Measurements from ENCODE around the gene MRPL24.

Gene MRPL24

DNA sequence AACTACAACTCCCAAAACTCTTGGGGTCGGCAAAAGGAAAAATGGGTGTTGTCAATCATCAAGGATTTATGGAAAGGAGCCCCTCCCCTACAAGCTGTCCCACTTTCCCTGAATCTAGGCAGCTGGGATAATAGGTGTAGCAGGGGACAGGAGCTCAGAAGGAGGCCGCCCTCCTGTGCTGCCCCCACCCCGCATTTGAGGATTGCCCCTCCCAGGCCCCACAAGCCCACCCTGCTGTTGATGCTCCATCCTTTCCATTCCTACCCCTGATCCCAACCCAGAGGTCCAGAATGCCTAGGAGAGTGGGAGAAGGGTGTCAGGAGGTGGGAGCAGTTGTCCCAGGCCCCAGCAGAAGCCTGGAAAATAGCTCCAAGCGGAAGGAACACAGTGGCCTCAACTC is 1.9 kb upstream of the MRPL24 start:
- DNase-seq, result no peak

DNA sequence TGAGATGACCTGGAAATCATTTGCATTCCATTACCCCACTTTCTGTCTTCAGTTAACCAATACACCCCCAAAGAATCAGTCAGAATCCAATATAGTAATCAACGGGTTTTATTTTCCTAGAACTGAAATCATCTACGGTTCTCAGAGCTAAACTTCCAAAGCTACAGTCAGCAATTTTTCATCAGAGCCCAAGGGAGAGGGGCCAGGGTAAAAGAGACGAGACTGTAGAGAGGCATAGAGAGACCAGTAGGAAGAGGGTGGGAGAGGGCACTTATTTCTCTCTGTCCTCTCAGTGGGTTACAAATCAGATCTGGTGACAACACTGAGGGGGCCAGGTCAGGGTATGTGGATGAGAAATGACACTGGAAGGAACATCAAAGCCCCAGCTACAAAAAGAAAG is 1.1 kb upstream of the MRPL24 start:
- no peak for DNase-seq

DNA sequence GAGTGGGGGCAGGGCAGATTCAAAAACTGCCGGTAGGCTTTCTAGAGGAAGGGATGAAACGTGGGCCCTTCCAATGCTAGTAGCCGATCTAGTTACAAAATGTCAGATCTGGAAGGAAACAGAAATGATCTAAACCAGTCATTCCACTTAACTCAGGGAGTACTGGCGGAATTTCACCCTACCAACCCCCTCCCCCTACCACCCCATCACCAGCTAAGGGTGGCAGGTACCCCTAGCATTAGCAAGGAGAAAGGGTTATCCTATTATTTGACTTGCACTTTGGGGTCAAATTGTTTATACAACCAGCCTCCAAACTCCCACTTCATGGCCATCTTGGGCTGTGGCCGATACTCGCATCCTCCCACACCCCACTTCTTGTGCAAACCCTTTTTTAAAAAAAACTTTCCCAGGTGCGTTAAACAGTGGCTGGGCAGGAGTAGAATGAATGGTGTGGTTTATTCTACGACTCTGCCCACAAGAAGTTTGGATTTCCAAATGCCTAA is 644 bp upstream of the MRPL24 start:
- no peak for DNase-seq

DNA sequence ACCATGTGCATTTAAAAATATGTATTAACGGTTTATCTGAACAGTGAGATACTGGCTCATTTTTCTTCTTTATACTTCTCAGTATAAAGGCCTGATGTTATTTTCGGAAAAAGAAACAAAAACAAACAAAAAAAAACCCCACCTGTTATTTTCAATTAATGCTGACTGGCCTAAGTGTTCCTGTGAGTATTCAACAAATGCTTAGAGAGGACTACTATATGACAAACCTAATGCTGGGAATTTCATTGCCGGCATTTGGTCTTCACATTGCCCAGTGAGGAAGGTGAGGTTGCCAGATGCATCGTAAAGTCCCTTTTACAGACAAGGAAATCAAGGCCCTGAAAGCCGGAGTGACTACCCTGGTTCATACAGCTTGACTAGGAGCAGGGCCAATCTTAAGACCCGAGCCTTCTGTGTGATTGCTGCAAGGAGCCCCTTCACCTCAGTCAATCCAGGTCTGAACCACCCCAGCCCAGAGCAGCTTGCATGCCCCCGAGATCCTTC is 599 bp downstream of the MRPL24 start:
- DNase-seq, result no peak

DNA sequence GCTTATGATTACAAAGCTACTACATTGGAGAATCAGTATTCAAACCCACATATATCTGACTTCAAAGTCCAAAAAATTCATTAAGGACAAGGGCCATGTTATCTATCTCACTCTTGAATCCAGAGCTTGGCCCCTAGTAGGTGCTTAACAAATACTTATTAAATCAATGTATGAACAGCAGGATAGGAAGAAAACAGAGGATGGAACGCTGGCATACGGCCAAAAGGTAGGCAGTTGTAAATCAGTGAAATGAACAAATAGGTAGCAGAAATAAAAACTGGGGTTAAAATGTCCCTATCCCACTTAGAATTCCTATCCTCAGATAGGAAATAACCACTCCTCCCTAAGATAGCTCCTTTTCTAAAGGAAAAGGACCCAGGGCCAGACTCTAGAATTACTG is 2.0 kb downstream of the MRPL24 start:
- no peak for DNase-seq

DNA sequence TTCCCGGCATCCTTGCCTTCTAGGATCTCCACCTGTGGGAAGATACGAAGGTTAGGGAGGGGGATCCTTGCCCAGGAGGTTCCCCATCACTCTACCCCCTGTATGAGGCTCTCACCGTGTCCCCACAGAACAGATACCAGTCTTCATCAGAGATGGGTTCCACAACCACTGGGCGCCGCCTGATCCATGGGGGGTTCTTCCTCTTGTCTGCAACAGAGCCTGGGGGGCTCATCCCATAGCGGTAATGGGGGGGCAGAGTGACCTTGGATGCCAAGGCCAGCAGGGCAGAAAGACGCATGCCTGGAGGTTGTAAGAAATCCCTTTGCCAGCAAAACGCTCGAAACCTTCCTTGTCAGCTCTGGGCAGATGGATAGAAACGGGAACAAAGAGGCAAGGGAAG is 2.5 kb downstream of the MRPL24 start:
- DNase-seq, result no peak

DNA sequence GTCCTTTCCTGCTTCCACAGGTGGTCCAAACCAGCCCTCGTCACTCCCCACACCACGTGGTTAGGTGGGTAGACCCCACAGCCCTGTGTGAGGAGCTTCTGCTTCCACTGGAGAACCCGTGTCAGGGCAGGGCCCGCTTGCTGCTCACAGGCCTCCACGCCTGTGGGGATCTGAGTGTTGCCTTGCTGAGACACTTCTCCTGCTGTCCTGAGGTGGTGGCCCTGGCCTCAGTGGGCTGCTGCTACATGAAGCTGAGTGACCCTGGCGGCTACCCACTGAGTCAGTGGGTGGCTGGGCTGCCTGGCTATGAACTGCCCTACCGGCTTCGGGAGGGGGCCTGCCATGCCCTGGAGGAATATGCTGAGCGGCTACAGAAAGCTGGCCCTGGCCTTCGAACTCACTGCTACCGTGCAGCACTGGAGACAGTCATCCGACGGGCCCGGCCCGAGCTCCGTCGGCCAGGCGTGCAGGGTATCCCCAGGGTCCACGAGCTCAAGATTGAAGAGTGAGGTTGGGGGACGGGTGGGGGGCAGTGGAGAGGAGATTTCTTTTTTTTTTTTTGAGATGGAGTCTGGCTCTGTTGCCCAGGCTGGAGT is 6.8 kb downstream of the MRPL24 start:
- no peak for DNase-seq

DNA sequence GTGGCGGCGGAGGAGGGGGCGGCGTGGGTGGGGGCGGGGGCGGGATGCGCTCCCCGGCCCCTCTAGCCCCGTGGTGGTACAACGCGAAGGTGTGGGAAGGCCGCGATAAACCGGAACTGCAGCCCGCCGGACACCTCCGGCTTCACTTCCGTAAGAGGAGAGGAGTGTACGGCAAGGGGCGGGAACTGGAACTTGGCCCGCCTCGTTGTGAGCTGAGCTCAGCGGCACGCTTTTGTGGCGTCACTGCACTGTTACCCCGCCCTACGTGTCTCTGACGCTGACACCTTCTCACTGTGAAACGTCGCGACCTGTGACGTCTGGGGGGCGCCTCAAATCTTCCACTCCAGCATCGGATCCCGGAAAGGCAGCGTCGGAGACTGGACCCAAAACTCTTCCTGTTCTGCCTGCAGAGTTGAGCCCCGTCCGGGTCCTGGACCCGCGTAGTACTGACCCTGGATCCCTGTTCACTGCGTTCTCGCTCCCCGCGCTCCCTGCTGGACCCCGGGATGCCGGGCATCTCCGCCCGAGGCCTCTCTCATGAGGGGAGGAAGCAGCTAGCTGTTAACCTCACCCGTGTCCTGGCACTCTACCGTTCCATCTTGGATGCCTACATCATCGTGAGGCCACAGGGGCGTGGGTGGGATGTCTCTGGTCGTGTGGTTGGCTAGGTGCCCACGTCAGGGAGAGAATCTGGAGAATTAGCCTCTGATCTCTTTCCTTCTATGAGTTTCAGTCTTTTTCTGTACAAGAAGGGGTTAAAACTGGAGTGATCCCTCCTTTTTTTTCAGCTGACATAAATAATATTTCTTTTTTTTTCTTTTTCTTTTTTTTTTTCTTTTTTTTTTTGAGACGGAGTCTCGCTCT is 12.1 kb downstream of the MRPL24 start, which contains the start of gene ISG20L2:
Gene ISG20L2 (minus strand): TSS at position 168 of the 864 bp plus-strand sequence. CDS start 1,114 bp downstream, outside the sequence.
- peak; percentile 97 for DNase-seq

DNA sequence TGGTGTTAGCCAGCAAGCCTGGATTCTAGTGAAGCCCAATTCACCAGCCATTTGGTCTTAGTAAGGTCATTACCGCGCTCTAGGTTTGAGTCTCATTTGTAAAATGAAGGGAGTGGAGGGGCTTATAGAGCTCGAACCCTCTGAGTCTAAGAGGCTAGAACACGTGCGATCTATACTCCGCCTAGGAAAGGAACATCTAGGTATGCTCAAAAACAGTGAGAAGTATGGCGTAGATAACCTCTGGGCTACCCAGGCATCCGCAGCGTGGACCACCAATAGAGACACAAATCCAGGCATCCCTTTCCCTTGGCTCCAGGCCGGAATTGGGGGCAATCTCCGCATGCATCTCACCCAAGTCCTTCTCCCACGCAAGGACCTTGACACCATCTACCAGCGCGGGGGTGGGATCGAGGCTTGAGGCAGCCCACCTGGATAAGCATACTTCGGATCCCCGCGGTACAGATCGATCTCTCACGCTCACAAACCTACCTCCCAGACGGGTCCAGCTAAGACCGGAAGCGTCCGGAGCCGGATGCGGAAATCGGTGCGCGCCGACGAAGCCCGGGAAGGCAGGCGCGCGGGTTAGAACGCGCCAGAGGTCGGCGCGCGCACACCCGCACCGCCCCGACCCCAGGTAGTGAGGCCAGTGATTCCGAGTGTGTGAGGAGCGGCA is 12.8 kb downstream of the MRPL24 start, which contains the start of gene METTL25B:
Gene METTL25B (plus strand): TSS at position 544 of the 673 bp plus-strand sequence. CDS start 636 bp downstream, outside the sequence.
- peak; percentile 78 for DNase-seq

DNA sequence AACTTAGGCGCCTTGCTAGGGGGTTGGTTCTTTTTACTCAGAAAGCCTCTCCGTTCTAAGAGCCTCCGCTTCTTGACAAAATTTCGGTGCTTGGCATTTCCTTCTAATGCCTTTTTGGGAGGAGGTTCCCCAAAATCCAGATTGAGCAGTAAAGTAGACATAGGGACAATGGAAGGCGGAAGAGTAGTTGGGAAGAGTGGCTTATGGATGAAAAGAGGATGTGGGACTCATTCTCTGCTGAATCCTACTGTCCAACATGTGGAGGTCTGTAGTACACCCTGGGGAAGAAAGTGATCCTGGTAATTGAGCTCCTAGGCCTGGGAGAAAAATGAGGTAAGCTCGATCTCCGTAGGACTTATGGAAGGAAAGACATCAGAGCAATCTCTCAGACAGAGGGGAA is 13.4 kb downstream of the MRPL24 start:
- DNase-seq, result no peak

DNA sequence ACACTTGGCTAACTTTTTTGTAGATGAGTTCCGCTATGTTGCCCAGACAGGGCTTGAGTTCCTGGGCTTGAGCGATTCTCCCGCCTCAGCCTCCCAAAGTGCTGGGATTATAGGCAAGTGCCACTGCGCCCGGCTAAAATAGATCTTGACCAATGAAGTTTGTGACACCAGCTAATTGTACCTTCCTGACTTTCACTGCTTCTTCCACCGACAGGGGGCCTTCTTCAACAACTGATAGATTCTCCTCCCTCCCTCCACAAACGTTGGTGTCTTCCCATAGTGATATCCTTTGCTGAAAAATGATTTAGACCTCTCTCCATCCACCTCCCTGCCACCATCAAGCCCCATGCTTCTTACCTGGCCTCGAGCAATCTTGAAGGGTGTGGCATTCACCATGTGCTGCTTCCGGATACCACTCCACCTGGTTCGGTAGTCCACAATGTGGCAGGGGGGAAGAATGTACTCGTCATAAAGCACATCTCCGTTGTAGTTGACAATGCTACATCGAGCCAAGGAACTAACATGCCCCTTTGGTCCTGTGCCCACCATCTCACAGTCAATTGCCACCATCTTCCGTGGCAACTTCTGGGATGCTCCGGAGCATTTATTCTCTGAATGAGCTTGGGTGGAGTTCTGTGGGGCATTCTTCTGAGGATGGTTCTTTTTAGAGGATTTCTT is 14.2 kb downstream of the MRPL24 start:
- peak; percentile 47 for DNase-seq

DNA sequence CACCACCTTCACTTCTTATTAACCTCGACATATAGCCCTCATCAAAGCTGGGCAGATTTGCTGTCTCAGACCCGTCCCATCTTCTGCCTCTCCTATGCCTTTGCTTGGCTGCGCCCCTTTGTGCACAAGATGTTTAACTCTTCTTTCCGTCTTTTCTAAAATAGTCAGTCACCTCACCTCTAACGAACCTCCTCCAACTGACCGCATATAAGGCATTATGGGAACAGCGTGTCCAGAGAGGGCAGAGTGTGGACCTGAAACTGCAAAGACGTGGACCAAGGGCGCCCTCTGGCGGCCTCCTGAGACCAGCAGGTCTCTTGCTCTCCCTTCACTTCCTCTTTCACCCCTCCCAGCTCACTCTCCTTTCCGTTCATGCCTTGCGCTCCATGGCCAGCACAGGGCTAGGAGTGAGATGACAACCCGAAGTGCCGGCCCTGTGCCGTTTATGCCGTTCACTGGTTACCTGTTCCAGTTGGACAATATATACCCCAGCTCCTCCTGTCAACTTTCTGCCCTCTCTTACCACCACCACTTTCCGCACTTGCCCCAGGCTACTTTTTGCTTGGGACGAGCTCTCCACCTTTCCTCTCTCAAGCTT is 15.1 kb downstream of the MRPL24 start:
- DNase-seq, result peak; percentile 72

DNA sequence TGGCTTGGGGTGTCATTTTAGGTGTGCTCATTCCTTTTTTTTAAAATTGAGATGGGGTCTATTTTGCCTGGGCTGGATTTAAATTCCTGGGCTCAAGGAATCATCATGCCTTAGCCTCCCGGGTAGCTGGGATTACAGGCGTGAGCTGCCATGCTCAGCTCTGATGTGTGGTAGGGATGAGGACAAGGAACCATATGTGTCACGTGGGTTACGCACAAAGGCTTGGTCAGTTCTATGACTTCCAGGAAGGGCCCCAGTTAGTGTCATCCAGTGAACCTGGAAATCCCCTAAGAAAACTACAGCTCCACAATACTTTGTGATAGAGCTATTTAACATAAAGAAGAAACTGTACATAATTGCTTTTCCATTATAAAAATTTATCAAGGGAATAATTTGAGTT is 19.4 kb downstream of the MRPL24 start:
- DNase-seq, result no peak

DNA sequence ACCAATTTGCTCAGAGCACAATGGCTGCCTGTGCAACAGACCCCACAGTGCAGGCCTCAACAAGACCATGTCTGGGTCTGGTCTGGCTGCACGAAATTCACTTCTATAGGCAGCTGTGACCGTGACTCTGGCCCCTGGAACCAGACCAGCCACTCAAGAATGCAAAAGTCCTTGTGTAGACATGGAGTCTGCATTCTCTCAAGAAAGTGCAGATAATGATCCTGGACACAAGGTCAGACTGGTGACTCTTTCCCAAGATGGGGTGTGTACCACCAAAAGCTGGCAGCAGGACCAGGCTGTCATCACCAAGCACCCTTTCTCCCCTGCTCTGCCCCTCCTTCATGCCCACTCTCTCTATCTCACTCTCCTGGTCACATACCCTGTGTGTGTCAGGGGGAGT is 19.8 kb downstream of the MRPL24 start:
- no peak for DNase-seq

DNA sequence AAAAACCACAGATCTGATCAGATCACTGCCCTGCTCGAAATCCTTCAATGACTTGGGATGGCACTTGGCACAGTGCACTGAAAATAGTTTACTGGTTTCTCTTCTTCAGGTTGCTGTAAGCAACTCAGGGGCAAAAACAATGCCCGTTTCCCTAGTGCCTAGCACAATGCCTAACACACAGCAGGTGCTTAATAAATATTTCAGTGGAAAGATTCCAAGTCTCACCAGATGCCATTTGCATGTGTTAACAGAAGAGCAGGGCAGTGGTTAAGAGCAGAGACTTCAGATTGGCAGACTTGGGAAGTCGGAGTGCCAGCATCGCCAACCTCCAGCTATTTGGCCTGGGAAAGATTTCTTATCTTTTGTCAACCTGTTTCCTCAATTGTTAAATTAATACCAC is 23.5 kb downstream of the MRPL24 start:
- DNase-seq, result no peak

DNA sequence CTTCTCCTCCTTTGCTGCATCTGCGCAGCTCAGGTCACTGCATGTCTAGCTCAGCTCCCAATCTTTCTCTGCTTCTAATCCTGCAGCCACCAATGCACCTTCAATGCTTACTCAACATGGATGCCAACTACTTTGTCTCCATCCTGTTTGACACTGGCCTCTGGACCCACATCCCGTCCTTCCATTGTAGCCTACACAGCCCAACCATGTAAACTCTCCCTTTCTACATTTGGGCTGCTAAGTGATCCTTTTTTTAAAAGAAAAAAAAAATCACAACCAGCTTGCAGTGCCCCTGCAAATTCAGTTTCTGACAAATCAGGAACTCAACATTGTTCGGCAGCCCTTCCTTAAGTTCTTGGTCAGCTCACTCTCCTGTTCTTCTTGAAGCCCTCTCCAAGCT is 26.1 kb downstream of the MRPL24 start:
- DNase-seq, result no peak

DNA sequence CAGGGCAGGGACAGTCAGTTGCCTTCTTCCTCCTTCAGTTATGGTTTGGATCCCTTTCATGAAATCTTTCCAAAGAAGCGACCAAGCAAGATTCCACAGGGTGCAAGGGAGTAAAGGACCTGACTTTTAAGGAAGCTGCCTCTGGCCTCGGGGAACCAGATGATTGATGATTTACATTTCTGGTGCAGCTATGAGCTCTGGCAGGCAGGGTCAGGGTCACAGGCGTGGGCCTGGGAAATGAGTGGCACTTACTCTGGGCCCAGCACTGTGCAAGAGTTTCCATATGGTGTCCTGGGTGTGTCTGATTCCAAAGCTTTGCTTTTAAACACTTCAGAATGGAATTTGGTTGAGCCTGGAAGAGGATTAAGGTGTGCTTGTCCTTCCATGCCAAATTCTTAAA is 28.3 kb downstream of the MRPL24 start:
- no peak for DNase-seq

DNA sequence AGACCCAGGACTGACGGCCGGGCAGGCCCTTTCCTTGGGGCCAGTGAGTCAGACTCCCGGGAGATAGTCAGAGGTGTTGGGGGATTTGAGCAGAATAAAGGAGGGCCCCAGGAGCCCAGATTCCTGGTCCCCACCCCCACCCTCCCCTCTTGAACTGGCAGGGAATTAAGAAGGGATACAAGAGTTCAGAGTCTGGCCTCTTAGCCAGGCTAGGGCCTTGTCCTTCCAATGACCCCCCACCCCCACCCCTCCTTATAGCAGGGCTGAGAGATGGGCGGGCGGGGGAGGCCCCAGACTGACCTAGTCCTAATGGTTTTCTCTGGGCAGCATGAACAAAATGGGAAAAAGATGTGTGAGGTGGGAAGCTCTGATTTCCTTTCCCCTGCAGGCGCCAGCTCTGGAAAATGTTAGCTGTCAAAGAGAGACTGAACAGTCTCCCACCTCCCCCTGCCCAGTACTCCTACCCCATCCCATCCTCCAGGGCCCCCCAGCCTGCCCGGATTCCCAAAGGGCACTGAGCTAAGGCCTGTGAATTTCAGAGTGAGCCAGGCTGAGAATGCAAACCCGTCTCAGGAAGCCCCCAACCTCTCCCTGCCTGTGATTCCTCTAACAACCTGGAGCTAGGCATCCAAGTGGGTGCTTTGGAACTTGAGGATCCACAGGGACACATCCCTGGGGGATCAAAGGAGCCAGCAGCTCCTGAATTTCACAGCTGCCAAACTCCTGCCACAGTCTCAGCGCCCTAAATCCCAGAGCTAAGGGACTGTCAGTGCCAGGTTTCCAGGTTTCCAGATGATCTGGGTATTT is 29.7 kb downstream of the MRPL24 start:
- no peak for DNase-seq

DNA sequence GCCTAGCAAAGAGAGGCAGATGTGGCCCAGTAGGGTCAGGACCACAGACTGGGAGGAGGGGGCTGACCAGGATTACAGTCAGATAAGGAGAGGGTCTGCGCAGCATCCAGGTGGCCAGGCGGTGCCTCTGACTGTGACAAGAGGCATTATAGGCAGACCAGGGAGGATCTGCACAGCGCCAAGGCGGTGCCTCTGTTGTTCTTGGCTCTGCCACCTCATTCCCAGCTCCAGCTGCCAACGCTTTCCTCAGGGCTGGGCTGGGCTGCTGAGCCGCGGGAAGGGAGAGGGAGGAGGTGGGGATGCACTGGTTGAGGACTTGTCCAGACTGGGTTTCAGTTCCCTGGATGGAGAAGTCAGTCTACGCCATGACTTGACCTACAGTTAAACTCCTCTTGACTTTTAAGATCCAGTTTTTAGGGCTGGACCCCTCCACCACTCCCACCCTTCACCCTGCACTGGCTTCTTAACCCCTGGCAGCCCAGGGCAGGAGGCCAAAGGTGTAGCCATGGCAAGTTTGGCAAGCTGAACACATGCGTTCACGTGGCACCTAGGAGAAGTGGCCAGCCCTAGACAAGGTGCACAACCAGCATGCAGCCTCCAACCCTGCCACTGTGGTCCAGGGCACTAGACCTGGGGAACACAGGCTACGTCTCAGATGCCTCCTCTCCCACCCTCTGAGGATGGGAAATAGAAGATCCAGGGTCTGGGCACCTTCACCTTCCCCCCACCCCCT is 31.0 kb downstream of the MRPL24 start:
- peak; percentile 65 for DNase-seq

DNA sequence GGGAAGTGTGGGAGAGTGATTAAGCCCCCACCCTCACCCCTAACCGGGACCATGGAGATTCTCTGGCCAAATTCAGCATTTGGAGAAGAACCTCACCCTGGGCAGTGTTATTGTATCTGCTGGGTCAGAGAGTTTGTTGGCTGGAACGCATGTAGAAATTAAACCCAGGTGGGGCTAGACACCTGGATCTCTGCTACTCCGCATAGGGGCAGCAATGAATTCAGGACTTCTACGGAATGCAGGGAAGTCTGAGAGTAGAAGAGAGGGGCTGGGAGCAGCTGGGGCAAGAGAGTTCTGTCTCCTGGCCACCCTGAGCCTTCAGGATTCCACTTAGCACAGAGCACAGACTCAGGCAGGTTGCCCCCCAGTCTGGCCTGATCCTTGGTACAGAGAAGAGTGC is 31.9 kb downstream of the MRPL24 start:
- DNase-seq, result no peak

DNA sequence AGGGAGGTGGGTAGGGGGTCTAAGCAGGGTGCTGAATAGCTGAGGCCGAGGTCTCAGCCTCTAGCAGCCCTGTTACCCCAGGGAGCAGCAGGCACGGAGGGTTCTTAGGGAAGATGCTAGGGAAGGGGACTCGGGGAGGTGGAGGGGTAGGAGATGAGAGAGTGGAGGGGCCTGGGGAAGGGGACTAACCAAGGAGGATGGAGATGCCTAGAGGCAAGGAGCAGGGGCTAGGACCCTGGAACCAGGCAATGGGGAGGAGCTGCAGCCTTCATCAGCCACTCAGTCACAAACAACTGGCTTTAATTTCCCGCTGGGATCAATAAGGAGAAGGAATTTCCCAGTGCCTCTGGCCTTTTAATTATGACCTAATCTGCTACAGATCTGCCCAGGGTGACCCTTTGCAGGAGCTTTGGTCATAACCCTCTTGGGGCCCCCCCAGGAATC is 32.6 kb downstream of the MRPL24 start:
- no peak for DNase-seq

Measured in NCI-H446 treated with DMSO at 0.1 percent for 48 hours (cell line).